GM23248 (cell line): ENCODE data around the gene LPP. TPM values are rescaled to one million over a fixed set of nuclear protein-coding genes. Genes with fewer than 3 reads are reported as not detected.

Experiments used
- DNase-seq: peaks from one replicate; pipeline ENCODE4 v3.0.0-alpha.2; 2015
- H2AFZ ChIP-seq: fragments of 200-600 bp; sonication (generic); 2 replicates; pipeline ENCODE4 v1.6.1; 2016; ENCODE audit warnings: antibody characterized with exemption
- H3F3A ChIP-seq: fragments of 200-600 bp; sonication (generic); 2 replicates; pipeline ENCODE4 v1.6.1; 2016; ENCODE audit warnings: mild to moderate bottlenecking, antibody characterized with exemption, mixed run types; ENCODE audit not compliant: insufficient read depth
- H3K27ac ChIP-seq: fragments of 200-600 bp; sonication (generic); 2 replicates; pipeline ENCODE4 v1.5.1; 2016; ENCODE audit warnings: mild to moderate bottlenecking
- H3K27me3 ChIP-seq: fragments of 200-600 bp; sonication (generic); replicated peaks from 2 replicates; pipeline ENCODE4 v1.6.1; 2016; ENCODE audit warnings: mild to moderate bottlenecking; ENCODE audit not compliant: insufficient read depth
- H3K36me3 ChIP-seq: fragments of 200-600 bp; sonication (generic); 2 replicates; pipeline ENCODE4 v1.6.1; 2016; ENCODE audit warnings: low read depth, mild to moderate bottlenecking
- H3K4me1 ChIP-seq: fragments of 200-600 bp; sonication (generic); 2 replicates; pipeline ENCODE4 v1.6.1; 2016; ENCODE audit warnings: mild to moderate bottlenecking; ENCODE audit not compliant: insufficient read depth
- H3K4me2 ChIP-seq: fragments of 200-600 bp; sonication (generic); one replicate; pipeline ENCODE4 v1.6.1; 2016; ENCODE audit warnings: mild to moderate bottlenecking; ENCODE audit not compliant: unreplicated experiment
- H3K4me3 ChIP-seq: fragments of 200-600 bp; sonication (generic); 2 replicates; pipeline ENCODE4 v1.5.1; 2016; ENCODE audit warnings: mild to moderate bottlenecking
- H3K79me2 ChIP-seq: fragments of 200-600 bp; sonication (generic); 2 replicates; pipeline ENCODE4 v1.6.1; 2016; ENCODE audit warnings: mild to moderate bottlenecking; ENCODE audit not compliant: insufficient read depth
- H3K9ac ChIP-seq: fragments of 200-600 bp; sonication (generic); 2 replicates; pipeline ENCODE4 v1.6.1; 2016; ENCODE audit warnings: mild to moderate bottlenecking
- H3K9me2 ChIP-seq: fragments of 200-600 bp; sonication (generic); 2 replicates; pipeline ENCODE4 v1.6.1; 2016; ENCODE audit warnings: mixed run types, mild to moderate bottlenecking, moderate library complexity; ENCODE audit not compliant: insufficient read depth
- H3K9me3 ChIP-seq: fragments of 200-600 bp; sonication (generic); one replicate; pipeline ENCODE4 v1.6.1; 2017; ENCODE audit warnings: low read depth
- H4K20me1 ChIP-seq: fragments of 200-600 bp; sonication (generic); 2 replicates; pipeline ENCODE4 v1.6.0; 2016; ENCODE audit not compliant: insufficient read depth
- EZH2 ChIP-seq: fragments of 200-600 bp; sonication (generic); IDR thresholded peaks from 2 replicates; pipeline ENCODE4 v1.6.1; 2018; ENCODE audit warnings: antibody characterized with exemption, mild to moderate bottlenecking; ENCODE audit not compliant: insufficient read depth, poor library complexity, severe bottlenecking
- EZH2phosphoT487 ChIP-seq: fragments of 200-600 bp; sonication (generic); IDR thresholded peaks from 2 replicates; pipeline ENCODE4 v1.6.1; 2018; ENCODE audit warnings: antibody characterized with exemption, moderate library complexity, mild to moderate bottlenecking, low read depth; ENCODE audit not compliant: insufficient read depth
- WGBS, 2 experiments: methylation state at CpG; one replicate each; pipeline ENCODE4 v1.1.6; 2015 to 2017; ENCODE audit warnings: low lambda C conversion rate in 2 of 2, low coverage in 1 of 2; ENCODE audit errors: missing lambda C conversion rate in 2 of 2; 5-methylcytosine and 5-hydroxymethylcytosine counted together
- in situ Hi-C: fragments of 300-500 bp; cut with MboI; formaldehyde crosslinking; loops from 2 replicates; pipeline ENCODE4 v1.15.0; 2020
- polyA plus RNA-seq: library from polyadenylated mRNA; unstranded; fragments of >200 nt; fragmentation: Nextera tagmentation; extraction: Ambion mirVana; gene quantifications from 2 replicates; pipeline ENCODE4 v1.2.1, GENCODE V29; 2016
- total RNA-seq: library from RNA; depleted of rRNA; stranded (reverse); fragments of >200 nt; shearing (Covaris generic); gene quantifications from 2 replicates; pipeline ENCODE4 v1.2.3, GENCODE V29; 2014

The LPP gene
- total and polyA plus RNA-seq, 2 experiments from 2014 or later, result 42.8 to 61.7 TPM

- no peak for TF ChIP-seq EZH2phosphoT487
- TF ChIP-seq EZH2, result no peak
- Histone ChIP-seq H3K27me3 (no peaks in the 10 kb centered on the region), H3K9ac (no peak overlapping the region), H3F3A (peaks cover 14% of the 10 kb centered on the region; the same call in 1 of the 2 replicates), H3K27ac (peak overlapping the region; percentile 39), H3K4me3 (peak overlapping the region; percentile 15; the same call in 1 of the 2 replicates), H4K20me1 (no peaks in the 10 kb centered on the region), H3K9me2 (no peaks in the 10 kb centered on the region), H3K79me2 (peaks cover 28% of the 10 kb centered on the region; the same call in 1 of the 2 replicates), H3K4me1 (peaks cover 24% of the 10 kb centered on the region), H2AFZ (no peak overlapping the region), H3K36me3 (no peaks in the 10 kb centered on the region), H3K9me3 (no peaks in the 10 kb centered on the region), H3K4me2 (peak overlapping the region; percentile 62)
- in situ Hi-C loops, result no loop called here
- WGBS, 2 experiments, result 92 to 93% methylated on average over 1 of the region's 1 CpG
- DNase-seq, result peak; percentile 38
These were observed 552.6 kb downstream of the LPP start for GRCh38 chr3:188706599-188706998.

- WGBS, 2 experiments, result 90 to 94% methylated on average over 12 of the region's 12 CpGs
- peaks cover 14% of the 10 kb centered on the region; the same call in 1 of the 2 replicates for H3F3A ChIP-seq
- peaks cover 29% of the 10 kb centered on the region for H3K4me1 ChIP-seq
- H3K27me3 ChIP-seq, result no peaks in the 10 kb centered on the region
- H3K9ac ChIP-seq, result no peak overlapping the region
- in situ Hi-C loops, result no loop called here
- no peaks in the 10 kb centered on the region for H3K9me3 ChIP-seq
- DNase-seq, result no peak
- peaks cover 23% of the 10 kb centered on the region; the same call in 1 of the 2 replicates for H3K79me2 ChIP-seq
- no peaks in the 10 kb centered on the region for H4K20me1 ChIP-seq
- no peak overlapping the region for H3K27ac ChIP-seq
- H3K9me2 ChIP-seq, result no peaks in the 10 kb centered on the region
- H3K4me2 ChIP-seq, result no peak overlapping the region
- no peak overlapping the region for H2AFZ ChIP-seq
- H3K4me3 ChIP-seq, result no peak overlapping the region
- TF ChIP-seq EZH2 (no peak), EZH2phosphoT487 (no peak)
- H3K36me3 ChIP-seq, result no peaks in the 10 kb centered on the region
These were observed 553.7 kb downstream of the LPP start for GRCh38 chr3:188707381-188708288.

GRCh38 chr3:188711881-188712247 is 557.9 kb downstream of the LPP start:
- no peak for TF ChIP-seq EZH2
- TF ChIP-seq EZH2phosphoT487, result no peak
- no peak overlapping the region for H3K4me3 ChIP-seq
- no peak overlapping the region for H3K4me2 ChIP-seq
- H3K9ac ChIP-seq, result no peak overlapping the region
- no peaks in the 10 kb centered on the region for H3K36me3 ChIP-seq
- H3K79me2 ChIP-seq, result peaks cover 20% of the 10 kb centered on the region; the same call in 1 of the 2 replicates
- H3K27ac ChIP-seq, result no peak overlapping the region
- in situ Hi-C loops, result no loop called here
- 83 to 88% methylated on average over 3 of the region's 3 CpGs for WGBS, 2 experiments
- H2AFZ ChIP-seq, result no peak overlapping the region
- H3K4me1 ChIP-seq, result peaks cover 24% of the 10 kb centered on the region
- no peak for DNase-seq
- no peaks in the 10 kb centered on the region for H3K9me3 ChIP-seq
- 0 out of 2 replicates have a peak, but pooled peaks cover 4% of the 10 kb centered on the region for H3F3A ChIP-seq
- H4K20me1 ChIP-seq, result no peaks in the 10 kb centered on the region
- H3K9me2 ChIP-seq, result no peaks in the 10 kb centered on the region; the same call in 1 of the 2 replicates
- H3K27me3 ChIP-seq, result no peaks in the 10 kb centered on the region

GRCh38 chr3:188712248-188712924 is 558.4 kb downstream of the LPP start:
- no peaks in the 10 kb centered on the region for H3K27me3 ChIP-seq
- peaks cover 17% of the 10 kb centered on the region; the same call in 1 of the 2 replicates for H3K79me2 ChIP-seq
- H3K36me3 ChIP-seq, result no peaks in the 10 kb centered on the region
- 96 to 97% methylated on average over 4 of the region's 4 CpGs for WGBS, 2 experiments
- peaks cover 18% of the 10 kb centered on the region for H3K4me1 ChIP-seq
- H3K9me2 ChIP-seq, result no peaks in the 10 kb centered on the region; the same call in 1 of the 2 replicates
- H2AFZ ChIP-seq, result no peak overlapping the region
- no peak overlapping the region for H3K9ac ChIP-seq
- H3F3A ChIP-seq, result no peaks in the 10 kb centered on the region
- no peaks in the 10 kb centered on the region for H3K9me3 ChIP-seq
- no peak for TF ChIP-seq EZH2
- TF ChIP-seq EZH2phosphoT487, result no peak
- in situ Hi-C loops, result no loop called here
- no peak overlapping the region for H3K4me3 ChIP-seq
- peak overlapping the region; percentile 29 for H3K4me2 ChIP-seq
- no peak overlapping the region for H3K27ac ChIP-seq
- DNase-seq, result peak; percentile 59
- no peaks in the 10 kb centered on the region for H4K20me1 ChIP-seq
